Measurements from ENCODE around the gene PRDM11. TPM values are rescaled to one million over a fixed set of nuclear protein-coding genes. Genes with fewer than 3 reads are reported as not detected.

PRDM11 gene
- total RNA-seq, 1 experiment from 2014 or later: 10.7 TPM

DNA sequence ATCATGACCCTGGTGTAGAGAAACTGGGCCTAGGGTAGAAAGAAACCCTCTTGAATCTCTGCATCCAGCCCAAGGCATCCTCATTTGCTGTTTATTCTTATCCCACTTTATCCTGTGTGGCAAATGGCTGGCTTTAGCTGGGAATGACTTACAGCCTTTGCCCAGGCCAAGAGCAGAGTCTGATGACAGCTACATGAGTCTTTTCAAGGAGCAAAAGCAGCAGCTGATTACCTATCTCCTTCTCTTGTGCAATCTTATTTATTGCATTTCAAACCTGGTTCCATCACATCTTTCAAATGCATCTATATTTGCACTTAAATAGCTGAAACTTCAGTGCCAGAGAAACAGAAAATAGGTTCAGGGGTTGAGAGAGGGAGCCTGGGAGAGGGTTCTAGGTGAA, 113.6 kb downstream of the PRDM11 start:
- BruUV-seq (replicated peaks): no TSS peak
- no peak for TF ChIP-seq EZH2 (IDR thresholded peaks at IDR 0.05; ENCODE audit: low read depth)
- TF ChIP-seq, protein P1, sequence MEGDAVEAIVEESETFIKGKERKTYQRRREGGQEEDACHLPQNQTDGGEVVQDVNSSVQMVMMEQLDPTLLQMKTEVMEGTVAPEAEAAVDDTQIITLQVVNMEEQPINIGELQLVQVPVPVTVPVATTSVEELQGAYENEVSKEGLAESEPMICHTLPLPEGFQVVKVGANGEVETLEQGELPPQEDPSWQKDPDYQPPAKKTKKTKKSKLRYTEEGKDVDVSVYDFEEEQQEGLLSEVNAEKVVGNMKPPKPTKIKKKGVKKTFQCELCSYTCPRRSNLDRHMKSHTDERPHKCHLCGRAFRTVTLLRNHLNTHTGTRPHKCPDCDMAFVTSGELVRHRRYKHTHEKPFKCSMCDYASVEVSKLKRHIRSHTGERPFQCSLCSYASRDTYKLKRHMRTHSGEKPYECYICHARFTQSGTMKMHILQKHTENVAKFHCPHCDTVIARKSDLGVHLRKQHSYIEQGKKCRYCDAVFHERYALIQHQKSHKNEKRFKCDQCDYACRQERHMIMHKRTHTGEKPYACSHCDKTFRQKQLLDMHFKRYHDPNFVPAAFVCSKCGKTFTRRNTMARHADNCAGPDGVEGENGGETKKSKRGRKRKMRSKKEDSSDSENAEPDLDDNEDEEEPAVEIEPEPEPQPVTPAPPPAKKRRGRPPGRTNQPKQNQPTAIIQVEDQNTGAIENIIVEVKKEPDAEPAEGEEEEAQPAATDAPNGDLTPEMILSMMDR (conservative IDR thresholded peaks at IDR 0.05): no peak
- CTCF ChIA-PET: interaction anchor here (0.6 kb wide), 1 partner anchor 433 kb away, joined by 3 read pairs; no protein-coding TSS in a partner anchor
- H3K4me2 ChIP-seq: no peak overlapping the region
- no peaks in the 10 kb centered on the region for H3K79me2 ChIP-seq (ENCODE audit: low read depth)
- H3K4me3 ChIP-seq: no peak overlapping the region
- POLR2A ChIA-PET (ENCODE audit: unreplicated experiment): no interaction called here
- H3K9me2 ChIP-seq (ENCODE audit: insufficient read depth): peaks cover 6% of the 10 kb centered on the region; the same call in 1 of the 2 replicates
- peaks cover 45% of the 10 kb centered on the region for H3K27me3 ChIP-seq (ENCODE audit: insufficient read depth, low read depth)
- H3K27ac ChIP-seq: no peak overlapping the region
- H3K36me3 ChIP-seq (ENCODE audit: low read depth): no peaks in the 10 kb centered on the region
- H3K4me1 ChIP-seq (replicated peaks; ENCODE audit: insufficient read depth): 0 out of 2 replicates have a peak, but pooled peaks cover 3% of the 10 kb centered on the region
- H2AFZ ChIP-seq: no peak overlapping the region
- no peaks in the 10 kb centered on the region for H4K20me1 ChIP-seq (ENCODE audit: insufficient read depth)
- intact Hi-C loops (cut with micrococcal nuclease; ENCODE audit: unreplicated experiment): no loop called here
- H3K9me3 ChIP-seq (ENCODE audit: insufficient read depth, low read depth): no peaks in the 10 kb centered on the region
- H3F3A ChIP-seq (ENCODE audit: insufficient read depth, low read depth): no peaks in the 10 kb centered on the region
- DNase-seq: no peak

DNA sequence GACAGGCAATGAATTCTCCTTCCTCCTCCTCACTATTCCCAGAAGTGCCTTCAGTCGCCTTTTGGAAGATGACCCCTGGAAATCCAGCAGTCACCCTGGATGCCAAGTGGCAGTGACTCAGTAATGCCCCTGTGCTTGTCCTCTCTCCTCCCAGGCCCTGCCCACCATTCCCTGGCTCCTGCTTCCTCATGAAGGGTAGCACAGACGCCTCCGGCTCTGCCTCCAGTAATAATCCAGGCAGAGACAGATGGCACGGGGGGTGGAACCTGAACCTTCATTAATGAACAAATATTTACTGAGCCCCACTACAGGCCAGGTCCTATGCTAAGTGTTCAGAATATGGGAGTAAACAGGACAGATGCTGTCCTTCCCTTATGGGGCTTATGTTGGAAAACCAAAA, 116.5 kb downstream of the PRDM11 start:
- H3K36me3 ChIP-seq (ENCODE audit: low read depth): no peaks in the 10 kb centered on the region
- H3K4me2 ChIP-seq: no peak overlapping the region
- 0 out of 2 replicates have a peak, but pooled peaks cover 3% of the 10 kb centered on the region for H3K4me1 ChIP-seq (replicated peaks; ENCODE audit: insufficient read depth)
- H3K27me3 ChIP-seq (ENCODE audit: insufficient read depth, low read depth): peaks cover 38% of the 10 kb centered on the region
- H3K9me3 ChIP-seq (ENCODE audit: insufficient read depth, low read depth): no peaks in the 10 kb centered on the region
- ChIA-PET POLR2A (ENCODE audit: unreplicated experiment) (no interaction called here), CTCF (no interaction called here)
- H3F3A ChIP-seq (ENCODE audit: insufficient read depth, low read depth): no peaks in the 10 kb centered on the region
- H4K20me1 ChIP-seq (ENCODE audit: insufficient read depth): no peaks in the 10 kb centered on the region
- TF ChIP-seq, protein P1 (conservative IDR thresholded peaks at IDR 0.05): no peak
- no peak for TF ChIP-seq EZH2 (IDR thresholded peaks at IDR 0.05; ENCODE audit: low read depth)
- no peak overlapping the region for H3K27ac ChIP-seq
- DNase-seq: no peak
- no peaks in the 10 kb centered on the region for H3K79me2 ChIP-seq (ENCODE audit: low read depth)
- H3K4me3 ChIP-seq: no peak overlapping the region
- intact Hi-C loops (cut with micrococcal nuclease; ENCODE audit: unreplicated experiment): no loop called here
- H2AFZ ChIP-seq: no peak overlapping the region
- H3K9me2 ChIP-seq (ENCODE audit: insufficient read depth): peaks cover 6% of the 10 kb centered on the region; the same call in 1 of the 2 replicates
- no TSS peak for BruUV-seq (replicated peaks)

DNA sequence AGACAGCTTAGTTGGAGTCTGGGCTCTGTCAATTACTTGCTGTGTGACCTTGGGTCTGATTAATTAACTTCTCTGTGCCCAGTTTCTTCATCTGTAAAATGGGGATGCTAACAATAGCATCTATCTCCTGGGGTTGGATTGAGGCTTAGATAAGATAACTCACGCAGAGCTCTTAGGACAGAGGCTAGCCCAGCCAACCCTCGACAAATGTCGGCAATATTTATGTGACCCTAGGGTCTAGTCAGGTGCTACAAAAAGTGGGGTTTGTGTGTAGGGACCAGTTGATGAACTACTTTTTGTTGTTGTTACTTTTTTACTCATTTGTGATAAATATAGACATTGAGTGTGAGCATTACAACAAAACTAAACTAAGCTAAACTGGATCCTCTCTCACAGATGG, 117.3 kb downstream of the PRDM11 start:
- Histone ChIP-seq H3K27ac (no peak overlapping the region), H3K36me3 (ENCODE audit: low read depth) (no peaks in the 10 kb centered on the region), H2AFZ (no peak overlapping the region), H3K9me3 (ENCODE audit: insufficient read depth, low read depth) (no peaks in the 10 kb centered on the region), H4K20me1 (ENCODE audit: insufficient read depth) (no peaks in the 10 kb centered on the region), H3K9me2 (ENCODE audit: insufficient read depth) (peaks cover 6% of the 10 kb centered on the region; the same call in 1 of the 2 replicates), H3K27me3 (ENCODE audit: insufficient read depth, low read depth) (peaks cover 43% of the 10 kb centered on the region), H3K4me1 (replicated peaks; ENCODE audit: insufficient read depth) (0 out of 2 replicates have a peak, but pooled peaks cover 3% of the 10 kb centered on the region), H3F3A (ENCODE audit: insufficient read depth, low read depth) (no peaks in the 10 kb centered on the region), H3K4me3 (no peak overlapping the region), H3K79me2 (ENCODE audit: low read depth) (no peaks in the 10 kb centered on the region), H3K4me2 (no peak overlapping the region)
- ChIA-PET POLR2A (ENCODE audit: unreplicated experiment) (no interaction called here), CTCF (no interaction called here)
- no peak for DNase-seq
- intact Hi-C loops (cut with micrococcal nuclease; ENCODE audit: unreplicated experiment): no loop called here
- no TSS peak for BruUV-seq (replicated peaks)
- TF ChIP-seq, protein P1 (conservative IDR thresholded peaks at IDR 0.05): no peak
- no peak for TF ChIP-seq EZH2 (IDR thresholded peaks at IDR 0.05; ENCODE audit: low read depth)

Data from PC-9 (cell line).